Activated T-cell treated with anti-CD3 and anti-CD28 coated beads for 1 hour (primary cell): ENCODE data around the gene SLC4A5.
"Not testable (repeated sequence)": the region's sequence is repeated elsewhere in the genome, so short reads cannot be mapped to it uniquely, and the experiment has no call there.

Source experiments
- DNase-seq: peaks from one replicate; pipeline ENCODE4 v3.0.0-alpha.2; 2020; ENCODE audit warnings: low read depth

Gene SLC4A5

DNA sequence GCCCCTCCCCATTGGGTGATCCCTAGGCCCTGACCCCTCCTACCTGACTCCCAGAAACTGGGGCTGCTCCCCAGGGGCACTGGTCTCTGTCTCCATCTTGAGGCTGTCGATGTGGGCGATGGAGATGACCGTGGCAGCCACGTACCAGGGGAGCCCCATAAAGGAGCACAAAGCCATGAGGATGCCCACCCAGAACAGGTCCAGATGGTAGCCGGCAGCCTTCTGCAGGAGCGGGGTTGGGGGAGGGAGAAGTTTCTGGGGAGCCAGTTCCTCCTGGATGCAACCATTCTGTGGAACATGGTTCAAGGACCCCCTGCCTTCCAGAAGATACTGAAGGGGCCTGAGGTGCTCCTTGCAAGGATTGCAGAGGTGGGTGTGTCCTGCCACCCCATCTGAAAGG lies 110.8 kb downstream of the SLC4A5 start:
- no peak for DNase-seq

DNA sequence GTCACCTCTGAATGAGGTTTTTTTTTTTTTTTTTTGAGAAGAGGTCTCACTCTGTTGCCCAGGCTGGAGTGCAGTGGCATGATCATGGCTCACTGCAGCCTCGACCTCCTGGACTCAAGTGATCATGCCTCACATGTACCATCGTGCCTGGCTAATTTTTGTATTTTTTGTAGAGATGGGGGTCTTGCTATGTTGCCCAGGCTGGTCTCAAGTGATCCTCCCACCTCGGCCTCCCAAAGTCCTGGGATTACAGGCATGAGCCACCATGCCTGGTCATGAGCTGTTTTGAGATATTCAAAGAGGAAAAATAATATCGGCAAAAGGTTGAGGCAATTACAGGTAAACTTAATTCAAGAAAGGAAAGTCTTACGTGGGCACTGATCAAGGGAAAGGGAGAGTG lies 113.4 kb downstream of the SLC4A5 start:
- DNase-seq, result not testable (repeated sequence)

DNA sequence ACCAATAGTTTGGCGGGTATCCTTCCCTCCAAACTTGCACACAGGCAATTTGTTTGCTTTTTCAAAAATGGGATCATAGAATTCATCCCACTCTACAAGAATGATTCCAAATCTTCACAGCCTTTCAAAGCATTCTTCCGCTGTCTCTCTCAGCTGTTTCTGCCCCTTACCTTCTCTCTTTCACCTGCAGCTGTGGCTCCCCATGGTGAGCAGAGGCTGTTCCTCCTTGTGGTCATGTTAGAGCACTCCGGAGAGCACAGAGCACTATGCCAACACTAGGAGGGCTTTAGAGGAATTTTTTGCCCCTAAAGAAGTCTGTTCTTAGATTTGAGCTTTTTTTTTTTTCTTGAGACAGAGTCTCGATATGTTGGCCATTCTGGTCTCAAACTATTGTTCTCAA lies 114.4 kb downstream of the SLC4A5 start:
- DNase-seq, result no peak

DNA sequence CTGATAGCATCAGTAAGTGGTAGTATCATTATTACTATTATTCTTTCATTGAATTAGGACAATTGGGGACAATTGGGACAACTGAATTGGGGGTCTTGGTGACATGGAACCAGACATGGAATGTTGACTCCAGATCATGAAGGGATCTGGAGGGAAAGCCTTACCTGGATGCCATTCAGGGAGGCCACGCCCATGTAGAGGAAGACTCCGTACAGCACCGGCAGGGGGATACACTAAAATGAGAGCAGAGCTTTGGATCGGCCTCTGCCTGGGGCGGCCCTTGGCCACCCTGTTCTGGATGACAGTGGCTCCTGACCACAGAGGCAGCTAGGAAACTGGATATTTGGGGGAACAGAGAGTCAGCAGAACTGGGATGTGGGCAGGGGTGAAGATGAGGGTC lies 115.6 kb downstream of the SLC4A5 start:
- DNase-seq, result no peak

DNA sequence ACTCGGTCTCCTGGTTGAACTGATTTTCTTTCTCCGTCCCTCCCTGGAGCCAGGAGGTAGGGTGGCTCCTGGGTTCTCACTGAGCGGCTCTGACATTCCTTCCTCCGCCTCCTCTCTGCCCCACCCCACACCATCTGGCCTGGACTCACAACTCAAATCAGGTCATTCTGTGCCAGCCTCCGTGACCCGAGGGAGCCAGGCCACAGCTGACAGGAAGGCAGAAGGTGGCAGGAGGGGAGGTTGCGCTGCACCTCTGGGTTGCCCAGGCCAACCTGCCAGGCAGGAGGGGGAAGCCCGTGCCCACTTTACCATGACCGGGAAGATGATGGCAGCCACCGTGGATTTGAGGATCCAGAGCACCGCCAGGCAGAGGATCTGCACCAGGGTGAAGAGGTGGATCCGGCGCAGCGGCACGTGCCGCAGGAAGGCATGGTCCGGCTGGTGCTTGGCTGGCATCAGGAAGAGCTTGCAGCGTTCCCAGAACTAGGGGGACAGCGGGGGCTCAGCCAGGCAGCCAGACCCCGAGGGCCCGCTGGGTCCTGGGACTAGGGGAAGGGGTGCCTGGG lies 116.5 kb downstream of the SLC4A5 start:
- no peak for DNase-seq

DNA sequence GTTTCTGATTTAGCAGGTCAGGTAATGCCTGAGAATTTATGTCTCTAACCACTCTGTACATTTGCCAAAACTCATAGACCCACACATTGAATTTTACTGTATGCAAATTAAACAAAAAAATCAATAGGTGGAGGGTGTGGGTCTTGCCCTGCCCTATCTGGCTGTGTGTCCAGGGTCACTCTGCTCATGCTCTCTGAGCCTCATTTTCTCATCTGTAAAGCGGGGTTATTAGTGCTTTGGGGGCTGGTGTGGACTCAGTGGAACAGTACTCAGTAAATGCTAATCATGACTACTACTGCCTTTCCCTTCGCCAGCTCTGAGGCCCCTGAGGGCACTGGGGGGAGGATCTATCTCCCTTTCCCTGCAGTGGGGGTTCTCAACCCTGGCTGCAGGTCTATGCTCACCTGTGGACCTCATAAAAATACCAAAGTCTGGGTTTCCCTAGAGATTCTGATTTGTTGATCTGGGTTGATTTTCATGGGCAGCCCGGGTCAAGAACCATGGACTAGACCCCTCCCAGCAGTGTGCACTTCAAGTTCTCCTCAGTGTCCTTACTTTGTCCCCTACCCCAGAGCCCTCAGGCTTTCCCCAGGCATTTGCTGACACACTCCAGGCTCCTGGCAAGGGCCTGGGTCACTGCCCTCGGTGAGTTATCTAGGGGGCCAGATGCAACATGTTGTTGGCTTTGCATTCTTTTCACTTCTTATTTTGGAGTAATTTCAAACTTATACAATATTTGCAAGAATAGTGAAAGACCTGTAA lies 117.3 kb downstream of the SLC4A5 start:
- no peak for DNase-seq

DNA sequence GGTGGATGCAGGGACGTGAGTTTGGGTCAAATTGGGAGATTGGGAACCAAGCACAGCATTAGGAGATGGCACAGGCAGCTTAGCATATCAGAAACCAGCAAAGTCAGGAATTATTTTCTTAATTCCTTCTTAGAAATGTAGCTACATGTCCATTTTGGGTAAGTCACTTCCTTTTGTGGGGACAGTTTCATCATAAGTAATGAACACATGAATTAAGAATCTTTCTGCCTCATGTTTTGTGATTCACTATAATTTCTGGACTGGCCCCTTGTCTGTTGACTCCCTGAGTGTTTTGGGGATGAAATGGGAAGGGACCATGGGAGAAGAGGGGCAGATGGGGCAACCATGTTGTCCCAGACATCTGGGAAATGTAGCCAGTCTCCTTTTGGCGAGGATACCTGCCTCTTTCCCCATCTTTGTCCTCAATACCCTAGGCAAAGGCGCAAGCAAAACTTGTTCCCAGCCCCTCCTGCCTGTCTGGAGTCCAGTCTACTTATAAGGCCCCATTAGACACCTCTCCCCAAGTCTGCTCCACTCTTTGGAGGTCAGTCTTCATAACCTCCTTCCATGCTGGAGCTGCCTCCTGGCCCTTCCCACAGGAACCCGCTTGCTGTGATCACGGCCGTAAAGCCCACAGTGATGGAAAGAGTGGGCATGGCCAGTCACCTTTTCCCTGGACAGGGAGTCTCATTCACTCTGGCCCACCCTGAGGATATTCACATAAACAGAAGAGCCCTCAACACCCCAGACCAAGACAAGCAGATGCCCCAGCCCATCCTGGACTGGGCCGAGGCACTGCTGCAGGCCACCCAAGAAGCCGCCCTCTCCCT lies 119.1 kb downstream of the SLC4A5 start:
- no peak for DNase-seq

DNA sequence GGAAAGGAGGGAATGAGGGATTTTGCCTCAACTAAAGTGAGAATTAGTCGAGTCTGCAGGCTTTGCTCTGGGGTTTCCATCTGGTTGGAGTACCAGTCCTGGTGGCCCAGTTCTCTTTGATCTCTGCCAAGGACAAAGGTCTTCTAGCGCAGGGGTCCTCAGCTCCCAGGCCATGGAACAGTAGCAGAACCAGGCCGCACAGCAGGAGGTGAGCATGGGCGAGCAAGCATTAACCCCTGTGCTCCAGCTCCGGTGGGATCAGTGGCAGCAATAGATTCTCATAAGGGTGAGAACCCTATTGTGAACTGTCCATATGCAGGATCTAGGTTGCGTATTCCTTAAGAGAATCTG lies 120.9 kb downstream of the SLC4A5 start:
- no peak for DNase-seq

DNA sequence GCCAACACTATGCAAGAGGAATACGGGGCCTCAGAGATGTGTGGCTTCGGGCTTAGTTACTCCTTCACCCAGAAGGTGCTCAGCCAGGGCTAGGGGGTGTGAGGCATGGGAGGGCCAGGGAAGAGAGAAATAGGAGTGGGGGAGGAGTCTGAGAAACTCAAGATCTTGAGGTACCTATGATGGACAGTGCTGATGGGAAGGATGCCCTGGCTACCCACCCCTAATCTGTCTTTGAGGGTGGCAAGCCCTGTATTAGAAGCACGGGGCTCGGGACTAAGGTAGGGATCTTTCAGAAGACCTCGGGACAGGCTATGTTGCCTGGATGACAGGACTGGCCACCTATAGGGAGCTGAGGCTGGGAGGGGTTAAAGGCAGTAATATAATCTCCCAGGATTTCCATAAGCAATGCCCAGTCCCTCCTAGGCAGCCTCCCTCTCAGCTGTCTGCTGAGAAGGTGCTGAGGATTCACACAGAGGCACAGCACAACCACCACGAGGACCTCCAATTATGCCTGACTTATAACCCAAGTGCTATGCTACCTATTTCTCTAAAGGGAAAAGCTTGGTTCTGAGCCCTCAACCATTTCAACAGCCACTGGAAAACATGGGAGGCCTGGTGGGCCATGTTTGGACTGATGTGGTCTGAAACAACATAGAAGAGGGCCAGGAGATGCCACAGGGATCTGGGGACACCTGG lies 121.5 kb downstream of the SLC4A5 start:
- no peak for DNase-seq

DNA sequence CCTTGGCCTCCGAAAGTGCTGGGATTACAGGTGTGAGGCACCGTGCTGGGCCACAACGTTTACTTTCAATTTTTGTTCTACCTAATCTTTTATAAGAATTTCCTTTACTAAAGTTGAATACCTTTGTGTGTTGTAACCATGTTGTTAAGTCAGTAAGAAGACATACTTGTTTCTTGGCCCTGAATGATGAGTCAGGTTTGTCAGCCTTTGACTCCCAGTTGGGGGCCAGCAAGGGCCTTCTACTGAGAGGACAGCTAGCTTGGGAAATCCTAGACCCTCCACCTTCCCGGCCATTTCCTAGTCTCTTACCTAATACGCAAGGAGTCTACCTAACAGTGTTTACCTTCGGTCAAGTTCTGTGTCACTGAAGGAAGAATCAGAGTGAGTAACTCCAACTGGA lies 122.1 kb downstream of the SLC4A5 start:
- DNase-seq, result no peak

DNA sequence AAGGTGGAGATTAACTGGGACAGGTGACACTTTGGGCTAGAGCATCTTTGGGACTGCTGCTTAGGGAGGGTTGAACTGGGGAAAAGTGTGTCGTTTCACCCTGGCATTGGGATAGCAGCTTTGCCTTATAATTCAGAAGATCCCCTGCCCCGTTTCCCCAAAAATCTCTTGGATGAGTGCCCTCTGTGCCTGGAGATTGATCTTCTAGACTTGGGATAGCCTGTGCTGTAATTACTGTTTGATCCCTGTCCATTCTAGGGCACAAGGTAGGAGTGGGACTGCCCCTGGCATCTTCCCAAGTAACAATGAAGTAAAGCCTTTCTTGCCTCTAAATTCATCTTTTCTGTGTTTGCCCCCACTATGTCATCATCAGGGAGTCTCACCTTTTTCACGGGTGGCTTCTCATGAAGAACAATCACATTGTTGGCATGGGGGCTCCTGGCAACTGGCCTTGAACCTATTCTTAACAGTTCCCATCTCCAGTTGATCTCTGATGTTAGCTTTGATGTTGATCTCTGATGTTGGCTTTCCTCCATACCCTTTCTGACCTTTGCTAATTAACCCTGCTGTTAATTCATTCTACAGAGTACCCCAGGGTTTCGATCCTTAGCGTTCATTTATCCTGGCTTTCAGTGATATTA lies 123.2 kb downstream of the SLC4A5 start:
- DNase-seq, result no peak

DNA sequence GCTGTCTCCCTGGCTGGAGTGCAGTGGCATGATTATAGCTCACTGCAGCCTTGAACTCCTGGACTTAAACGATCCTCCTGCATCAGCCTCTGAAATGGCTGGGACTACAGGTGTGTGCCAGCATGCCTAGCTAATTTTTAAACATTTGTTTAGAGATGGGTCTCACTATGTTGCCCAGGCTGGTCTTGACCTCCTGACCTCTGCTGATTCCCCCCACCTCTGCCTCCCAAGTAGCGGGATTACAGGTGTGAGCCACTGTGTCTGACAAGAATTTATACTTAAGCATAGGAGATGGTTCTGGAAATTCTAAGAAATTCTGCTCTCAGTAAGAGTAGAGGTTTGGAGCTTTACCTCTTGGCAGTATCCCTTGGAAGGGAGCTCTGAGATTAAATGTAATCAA lies 126.6 kb downstream of the SLC4A5 start:
- DNase-seq, result no peak

DNA sequence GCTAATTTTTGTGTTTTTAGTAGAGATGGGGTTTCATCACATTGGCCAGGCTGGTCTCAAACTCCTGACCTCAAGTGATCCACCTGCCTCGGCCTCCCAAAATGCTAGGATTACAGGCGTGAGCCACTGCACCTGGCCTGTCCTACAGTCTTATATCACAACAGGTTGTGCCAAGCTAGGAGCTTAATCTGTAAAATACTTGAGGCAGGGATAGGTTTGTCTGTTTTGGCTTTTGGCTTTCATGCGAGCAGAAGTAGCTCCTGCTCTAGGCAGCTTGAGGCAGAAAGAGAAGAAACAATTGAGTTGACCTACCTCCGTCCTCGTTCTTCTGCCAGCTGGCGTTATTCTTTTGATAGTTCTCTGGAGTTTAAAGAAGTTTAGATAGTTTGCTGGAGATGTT lies 127.4 kb downstream of the SLC4A5 start:
- not testable (repeated sequence) for DNase-seq

DNA sequence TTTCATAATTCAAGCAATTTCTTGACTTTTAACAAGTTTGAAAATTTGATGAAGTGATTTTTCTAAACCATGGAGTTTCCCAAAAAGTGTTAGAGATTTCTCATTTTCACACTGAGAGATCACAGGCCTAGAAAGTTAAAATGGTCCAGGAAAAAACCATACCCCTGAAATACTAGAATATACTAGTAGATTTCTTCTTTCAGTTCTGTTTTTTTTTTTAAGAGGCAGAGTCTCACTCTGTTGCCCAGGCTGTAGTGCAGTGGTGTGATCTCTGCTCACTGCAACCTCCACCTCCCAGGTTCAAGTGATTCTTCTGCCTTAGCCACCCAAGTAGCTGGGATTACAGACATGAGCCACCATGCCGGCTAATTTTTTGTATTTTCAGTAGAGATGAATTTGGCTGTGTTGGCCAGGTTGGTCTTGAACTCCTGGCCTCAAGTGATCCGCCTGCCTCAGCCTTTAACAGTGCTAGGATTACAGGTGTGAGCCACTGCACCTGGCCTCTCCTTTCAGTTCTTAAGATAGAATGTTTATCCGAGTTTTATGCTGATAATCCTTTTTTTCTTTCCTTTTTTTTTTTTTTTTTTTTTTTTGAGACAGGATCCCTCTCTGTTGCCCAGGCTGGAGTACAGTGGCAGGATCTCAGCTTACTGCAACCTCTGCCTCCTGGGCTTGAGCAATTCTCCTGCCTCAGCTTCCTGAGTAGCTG lies 130.4 kb downstream of the SLC4A5 start:
- DNase-seq, result no peak

DNA sequence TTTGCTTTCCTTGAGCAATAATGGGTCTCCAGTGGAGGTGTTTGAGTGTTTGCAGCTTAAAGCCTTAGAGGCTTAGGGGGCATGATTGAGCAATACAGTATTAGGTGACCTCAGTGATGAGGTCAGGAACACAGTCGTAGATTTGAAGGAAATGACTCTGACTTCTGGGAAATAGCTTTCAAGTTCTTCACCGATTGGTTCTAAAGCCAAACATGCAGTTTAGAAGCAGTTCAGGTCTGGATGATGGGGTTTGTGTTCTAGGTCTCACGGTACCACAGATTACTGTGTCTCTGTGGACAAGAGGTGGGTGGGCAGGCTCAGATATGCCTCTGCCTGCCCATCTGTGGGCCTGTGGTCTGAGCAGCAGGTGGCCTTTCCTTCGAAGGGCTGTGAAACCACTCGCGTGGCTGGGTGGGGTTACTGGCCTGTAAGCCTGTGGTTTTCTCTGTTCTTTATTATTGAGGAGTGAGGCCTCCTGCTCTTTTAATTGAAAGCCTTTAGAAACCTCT lies 137.0 kb downstream of the SLC4A5 start:
- no peak for DNase-seq

DNA sequence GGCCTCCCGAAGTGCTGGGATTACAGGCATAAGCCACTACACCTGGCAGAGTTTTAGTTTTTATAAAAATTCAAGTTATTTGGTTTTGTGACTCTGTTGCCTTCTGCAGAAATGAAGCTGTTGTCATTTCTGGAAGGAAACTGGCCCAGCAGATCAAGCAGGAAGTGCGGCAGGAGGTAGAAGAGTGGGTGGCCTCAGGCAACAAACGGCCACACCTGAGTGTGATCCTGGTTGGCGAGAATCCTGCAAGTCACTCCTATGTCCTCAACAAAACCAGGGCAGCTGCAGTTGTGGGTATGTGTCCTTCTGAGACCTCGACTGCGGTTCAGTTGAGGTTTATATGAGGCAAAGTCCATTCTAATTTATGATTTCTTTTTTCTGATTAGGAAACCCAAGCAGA lies 137.6 kb downstream of the SLC4A5 start:
- no peak for DNase-seq

DNA sequence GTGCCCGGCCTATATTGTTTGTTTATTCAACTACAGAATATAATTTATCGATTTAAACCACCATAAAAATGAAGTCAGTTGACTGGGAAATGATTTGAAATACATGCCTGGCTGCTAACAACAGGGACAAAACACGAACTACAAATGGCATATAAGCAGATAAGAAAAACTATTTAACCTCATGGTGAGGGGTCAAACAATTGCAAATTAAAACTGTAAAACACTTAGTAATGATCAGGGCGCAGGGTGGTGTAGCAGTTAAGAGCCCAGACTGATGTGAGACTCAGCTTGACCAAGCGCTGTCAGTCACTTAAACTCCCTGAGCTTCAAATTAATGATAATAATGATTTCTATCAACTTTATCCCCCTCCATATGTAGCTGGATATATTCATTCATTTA lies 138.1 kb downstream of the SLC4A5 start:
- DNase-seq, result no peak

DNA sequence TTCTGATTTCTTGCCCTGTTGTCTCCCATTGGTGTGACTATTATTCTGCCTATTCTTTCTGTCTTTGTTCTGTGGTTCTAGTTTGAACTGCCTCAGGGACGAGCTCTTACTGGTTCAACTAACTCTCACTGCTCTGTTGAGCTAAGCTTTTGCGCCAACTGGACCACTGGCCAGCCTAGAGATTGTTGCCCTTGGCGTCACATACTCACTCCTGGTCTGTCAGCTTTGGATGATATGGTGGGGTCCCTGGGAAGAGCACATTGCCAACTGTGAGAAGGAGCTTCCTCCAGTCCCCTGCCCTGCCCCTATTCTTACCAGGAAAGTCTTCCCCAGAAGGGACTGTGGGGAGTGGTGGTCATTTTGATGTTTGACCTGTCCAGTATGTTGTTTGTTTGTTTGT lies 138.8 kb downstream of the SLC4A5 start:
- no peak for DNase-seq

DNA sequence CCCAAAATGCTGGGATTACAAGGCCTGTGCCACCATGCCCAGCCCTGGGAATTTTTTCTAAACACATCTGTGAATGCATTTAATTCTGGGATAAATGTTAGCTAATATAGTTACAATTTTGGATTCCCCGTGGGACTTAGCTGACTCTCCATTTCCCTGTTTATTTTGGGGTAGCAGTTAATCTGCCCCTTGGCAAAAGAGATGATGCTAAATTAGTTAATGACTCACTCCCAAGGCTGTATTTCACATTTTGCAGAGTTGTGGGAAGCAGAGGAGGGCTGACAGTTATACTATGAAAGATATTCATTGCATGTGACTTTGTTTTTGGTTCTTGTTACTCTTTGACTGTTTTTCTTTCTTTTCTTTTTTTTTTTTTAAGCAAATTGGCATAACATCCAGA lies 141.6 kb downstream of the SLC4A5 start:
- no peak for DNase-seq

DNA sequence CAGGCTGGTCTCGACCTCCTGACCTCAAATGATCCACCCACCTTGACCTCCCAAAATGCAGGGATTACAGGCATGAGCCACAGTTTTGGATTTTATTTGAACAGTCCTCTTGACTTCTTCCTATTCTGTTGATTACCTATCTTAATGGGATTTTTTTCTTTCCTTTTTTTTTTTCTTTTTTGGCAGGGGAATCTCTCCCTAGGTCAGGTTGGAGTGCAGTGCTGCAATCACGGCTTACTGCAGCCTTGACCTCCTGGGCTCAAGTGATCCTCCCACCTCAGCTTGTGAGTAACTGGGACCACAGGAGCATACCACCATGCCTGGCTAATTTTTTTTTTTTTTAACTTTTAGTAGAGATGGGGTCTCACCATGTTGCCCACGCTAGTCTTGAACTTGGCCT lies 142.0 kb downstream of the SLC4A5 start:
- DNase-seq, result no peak

DNA sequence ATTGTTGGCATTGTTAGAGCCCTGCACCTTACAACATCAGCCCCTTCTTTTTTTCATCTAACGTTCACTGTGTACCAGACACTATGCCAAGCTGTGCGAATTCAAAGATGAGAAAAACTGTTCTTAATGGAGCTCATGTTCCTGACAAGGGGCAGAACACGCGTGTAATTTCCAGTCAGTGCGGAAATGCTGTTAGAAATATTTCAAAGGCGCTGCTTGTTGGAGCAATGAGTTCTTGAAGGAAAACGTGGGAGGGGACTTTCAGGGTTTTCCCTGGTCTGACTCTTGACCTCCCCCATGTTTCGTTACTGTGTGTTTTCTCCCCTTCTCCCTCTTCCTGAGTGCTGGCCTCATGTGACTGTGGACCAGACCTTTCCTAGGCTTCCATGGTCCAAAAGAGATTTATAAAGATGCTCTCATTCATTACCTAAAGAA lies 143.3 kb downstream of the SLC4A5 start:
- DNase-seq, result no peak
